Fibroblast of peridontal ligament (primary cell): Measurements from ENCODE around the gene SLC6A6.

Experiments used
- DNase-seq: peaks from one replicate; pipeline ENCODE4 v3.0.0-alpha.2; 2010; ENCODE audit errors: extremely low read depth

SLC6A6 gene

DNA sequence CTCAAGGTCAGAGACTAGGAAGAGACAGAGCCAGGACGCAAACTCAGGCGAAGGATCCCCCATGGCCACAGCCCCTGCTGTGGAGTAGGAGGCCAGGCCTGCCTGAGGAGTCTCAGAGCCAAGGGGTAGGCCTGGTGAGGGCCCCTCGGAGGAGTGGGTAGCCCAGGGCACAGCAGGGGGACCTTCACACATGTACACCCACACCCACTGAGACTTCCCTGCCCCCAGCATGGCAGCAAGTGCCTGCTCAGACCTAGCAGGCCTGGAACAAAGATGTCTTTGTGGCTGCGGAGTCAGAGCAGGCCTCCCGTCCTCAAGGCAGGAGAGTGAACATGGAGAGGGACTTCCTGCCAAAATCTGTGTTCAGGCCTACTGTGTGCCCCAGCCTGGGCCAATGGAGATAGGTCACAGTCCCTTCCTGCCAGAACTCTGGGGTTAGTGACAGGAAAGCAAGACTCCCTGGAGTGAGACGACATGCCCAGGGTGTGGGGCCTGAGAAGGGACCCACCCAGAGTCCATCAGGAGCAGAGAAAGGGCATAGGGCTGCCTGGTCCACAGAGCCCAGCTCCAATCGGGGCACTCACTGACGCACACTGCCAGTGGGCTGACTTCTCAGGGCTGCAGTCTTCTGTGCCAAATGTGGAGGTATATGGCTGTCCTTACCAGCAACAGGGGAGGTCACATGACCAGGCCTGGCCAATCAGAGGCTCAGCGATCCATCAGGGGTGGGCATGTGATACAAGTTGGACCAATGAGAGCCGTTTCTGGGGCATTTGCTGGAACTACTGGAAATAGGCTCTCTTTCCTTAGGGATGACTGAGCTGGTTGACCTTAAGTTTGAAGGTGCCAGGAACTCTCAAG lies 135.4 kb downstream of the SLC6A6 start:
- DNase-seq = no peak

DNA sequence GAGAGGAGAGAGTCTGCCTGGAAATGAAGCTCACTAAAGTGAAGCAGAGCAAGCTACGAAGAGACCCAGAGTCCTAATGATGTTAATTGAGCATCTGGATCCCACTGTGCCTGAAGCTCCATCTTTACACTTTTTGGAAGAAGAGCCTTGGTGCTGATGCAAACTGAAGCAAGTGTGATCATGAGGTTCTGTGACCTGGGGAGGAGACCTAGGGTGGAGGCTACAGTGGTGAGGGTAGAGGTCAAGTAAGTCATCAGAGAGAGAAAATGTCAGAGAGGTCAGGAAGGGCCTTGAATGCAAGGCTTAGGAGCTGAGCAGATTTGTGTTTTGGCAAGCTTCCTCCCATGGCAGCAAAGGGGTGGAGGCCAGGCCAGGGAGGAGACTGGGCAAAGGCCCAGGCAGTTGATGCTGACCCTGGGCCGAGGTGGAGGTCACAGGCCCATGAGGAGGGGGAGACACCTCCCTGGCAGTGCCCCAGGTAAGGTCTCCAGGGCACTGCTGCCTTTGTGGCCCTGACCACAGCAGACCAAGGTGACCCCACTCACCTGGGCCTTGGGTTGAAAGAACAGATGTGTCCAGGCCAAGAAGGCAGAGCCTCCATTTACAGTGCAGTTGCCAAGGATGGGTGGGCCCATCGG lies 136.2 kb downstream of the SLC6A6 start:
- DNase-seq = no peak
